Prostate gland (tissue), 2 donors: ENCODE data around the gene KRT78. TPM values are rescaled to one million over a fixed set of nuclear protein-coding genes. Genes with fewer than 3 reads are reported as not detected.

Experiments
- DNase-seq: peaks from one replicate; pipeline ENCODE4 v3.0.0-alpha.2; 2019; ENCODE audit warnings: low spot score
- H3K27ac ChIP-seq, 2 donors: fragments of 200-600 bp; sonication (generic); 2 replicates each; pipeline ENCODE4 v1.5.1; 2017 to 2019
- H3K27me3 ChIP-seq: fragments of 200-600 bp; sonication (generic); replicated peaks from 2 replicates; pipeline ENCODE4 v1.5.1; 2019; ENCODE audit not compliant: insufficient read depth
- H3K36me3 ChIP-seq, 2 donors: fragments of 200-600 bp; sonication (generic); 1 replicate in 1 of 2; 2 replicates in 1 of 2; pipeline versions ENCODE4 v1.5.1 to v1.8.1; 2017 to 2019
- H3K4me1 ChIP-seq: fragments of 200-600 bp; sonication (generic); replicated peaks from 2 replicates; pipeline ENCODE4 v1.5.1; 2019
- H3K4me3 ChIP-seq, 2 donors: fragments of 200-600 bp; sonication (generic); 2 replicates each; pipeline ENCODE4 v1.5.1; 2017 to 2019
- H3K9me3 ChIP-seq: fragments of 200-600 bp; sonication (generic); 2 replicates; pipeline ENCODE4 v1.5.1; 2017
- POLR2A ChIP-seq: fragments of 450-650 bp; IDR thresholded peaks from one replicate; pipeline ENCODE4 v1.6.1; 2016; ENCODE audit warnings: antibody characterized with exemption, mild to moderate bottlenecking
- POLR2AphosphoS5 ChIP-seq: sonication (generic); formaldehyde crosslinking; IDR thresholded peaks from one replicate; pipeline ENCODE4 v1.6.1; 2017; ENCODE audit warnings: antibody characterized with exemption
- WGBS: methylation state at CpG from one replicate; pipeline ENCODE4 v1.1.5; 2018; 5-methylcytosine and 5-hydroxymethylcytosine counted together
- intact Hi-C: fragments of 100-400 bp; cut with DNase I; formaldehyde crosslinking; loops from one replicate; pipeline ENCODE4 v1.14.2; 2022
- total RNA-seq, 2 donors: library from RNA; depleted of rRNA; stranded (reverse); fragments of >200 nt; gene quantifications; one replicate each; pipeline ENCODE4 v1.1.0, GENCODE V29; 2016
- TF ChIP-seq, protein P1 (sequence below), 4 experiments: fragments of 200-600 bp in 2 of 4; fragments of 450-650 bp in 2 of 4; sonication (generic) in 2 of 4; IDR thresholded peaks; 1 replicate in 3 of 4; 2 replicates in 1 of 4; pipeline ENCODE4 v1.5.1; 2016 to 2019; ENCODE audit warnings: antibody characterized with exemption in 4 of 4, mild to moderate bottlenecking in 2 of 4, moderate library complexity in 2 of 4

Gene KRT78
- total RNA-seq, 2 donors from 2014 or later: 1.0 TPM; not detected in 1

- DNase-seq: no peak
- intact Hi-C loops: no loop called here
- 92% methylated on average over 11 of the region's 12 CpGs for WGBS
- no peaks in the 10 kb centered on the region for H3K9me3 ChIP-seq
- H3K4me3 ChIP-seq: no peak overlapping the region
- no peaks in the 10 kb centered on the region for H3K36me3 ChIP-seq
- H3K27me3 ChIP-seq: peaks cover 9% of the 10 kb centered on the region
- TF ChIP-seq, protein P1, sequence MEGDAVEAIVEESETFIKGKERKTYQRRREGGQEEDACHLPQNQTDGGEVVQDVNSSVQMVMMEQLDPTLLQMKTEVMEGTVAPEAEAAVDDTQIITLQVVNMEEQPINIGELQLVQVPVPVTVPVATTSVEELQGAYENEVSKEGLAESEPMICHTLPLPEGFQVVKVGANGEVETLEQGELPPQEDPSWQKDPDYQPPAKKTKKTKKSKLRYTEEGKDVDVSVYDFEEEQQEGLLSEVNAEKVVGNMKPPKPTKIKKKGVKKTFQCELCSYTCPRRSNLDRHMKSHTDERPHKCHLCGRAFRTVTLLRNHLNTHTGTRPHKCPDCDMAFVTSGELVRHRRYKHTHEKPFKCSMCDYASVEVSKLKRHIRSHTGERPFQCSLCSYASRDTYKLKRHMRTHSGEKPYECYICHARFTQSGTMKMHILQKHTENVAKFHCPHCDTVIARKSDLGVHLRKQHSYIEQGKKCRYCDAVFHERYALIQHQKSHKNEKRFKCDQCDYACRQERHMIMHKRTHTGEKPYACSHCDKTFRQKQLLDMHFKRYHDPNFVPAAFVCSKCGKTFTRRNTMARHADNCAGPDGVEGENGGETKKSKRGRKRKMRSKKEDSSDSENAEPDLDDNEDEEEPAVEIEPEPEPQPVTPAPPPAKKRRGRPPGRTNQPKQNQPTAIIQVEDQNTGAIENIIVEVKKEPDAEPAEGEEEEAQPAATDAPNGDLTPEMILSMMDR (IDR thresholded peaks at IDR 0.05): no peak
- TF ChIP-seq POLR2A: no peak
- no peak overlapping the region for H3K27ac ChIP-seq
- H3K4me1 ChIP-seq: no peaks in the 10 kb centered on the region
These were observed 57.3 kb downstream of the KRT78 start for GRCh38 chr12:52791271-52792184.

GRCh38 chr12:52790427-52791270, 58.1 kb downstream of the KRT78 start:
- Histone ChIP-seq H3K9me3 (no peaks in the 10 kb centered on the region), H3K4me3 (no peak overlapping the region), H3K36me3 (no peaks in the 10 kb centered on the region), H3K27ac (no peak overlapping the region), H3K27me3 (peaks cover 9% of the 10 kb centered on the region), H3K4me1 (no peaks in the 10 kb centered on the region)
- no peak for DNase-seq
- TF ChIP-seq POLR2AphosphoS5 (no peak), POLR2A (no peak)
- TF ChIP-seq, protein P1 (IDR thresholded peaks at IDR 0.05): no peak
- intact Hi-C loops: no loop called here
- 65% methylated on average over 19 of the region's 19 CpGs for WGBS

DNA sequence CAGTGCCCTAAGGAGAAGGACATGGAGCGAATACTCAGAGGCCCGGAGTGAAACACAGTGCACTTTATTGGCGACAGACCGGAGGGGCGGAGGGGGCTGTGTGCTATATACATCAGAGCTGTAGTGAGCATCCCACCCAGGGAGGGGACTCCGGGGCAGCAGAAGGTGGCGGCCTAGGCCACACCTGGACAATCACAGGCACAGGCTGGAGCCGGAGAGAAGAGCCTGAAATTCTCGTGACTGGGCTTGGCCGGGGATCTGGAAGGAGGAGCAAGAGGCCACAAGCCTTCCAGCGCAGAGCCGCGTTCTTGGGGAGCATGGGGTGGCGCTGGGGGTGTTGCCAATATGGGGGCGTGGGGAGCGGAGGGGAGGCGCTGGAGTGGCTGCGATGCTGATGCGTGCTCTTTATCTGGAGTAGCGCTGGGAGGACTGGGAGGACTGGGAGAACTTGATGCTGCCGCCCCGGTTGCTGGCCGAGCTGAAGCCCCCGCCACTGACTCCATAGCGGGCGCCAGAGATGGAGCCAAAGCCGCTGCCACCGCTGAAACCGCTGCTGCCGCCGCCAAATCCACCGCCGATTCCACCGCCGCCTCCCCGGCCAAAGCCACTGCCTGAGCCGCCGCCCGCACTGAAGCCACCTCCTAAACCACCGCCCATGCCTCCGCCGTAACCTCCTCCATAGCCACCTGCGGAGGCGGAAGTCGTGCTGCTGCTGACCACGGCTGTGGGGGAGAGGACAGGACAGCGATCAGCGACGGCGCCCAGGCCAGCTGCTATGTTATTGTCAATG, 59.0 kb downstream of the KRT78 start:
- Histone ChIP-seq H3K4me3 (no peak overlapping the region), H3K27ac (no peak overlapping the region), H3K36me3 (no peaks in the 10 kb centered on the region), H3K9me3 (no peaks in the 10 kb centered on the region), H3K27me3 (peaks cover 11% of the 10 kb centered on the region), H3K4me1 (no peaks in the 10 kb centered on the region)
- TF ChIP-seq, protein P1 (IDR thresholded peaks at IDR 0.05): no peak
- TF ChIP-seq POLR2A: no peak
- TF ChIP-seq POLR2AphosphoS5: no peak
- WGBS: 29% methylated on average over 48 of the region's 50 CpGs
- DNase-seq: no peak
- intact Hi-C loops: no loop called here

DNA sequence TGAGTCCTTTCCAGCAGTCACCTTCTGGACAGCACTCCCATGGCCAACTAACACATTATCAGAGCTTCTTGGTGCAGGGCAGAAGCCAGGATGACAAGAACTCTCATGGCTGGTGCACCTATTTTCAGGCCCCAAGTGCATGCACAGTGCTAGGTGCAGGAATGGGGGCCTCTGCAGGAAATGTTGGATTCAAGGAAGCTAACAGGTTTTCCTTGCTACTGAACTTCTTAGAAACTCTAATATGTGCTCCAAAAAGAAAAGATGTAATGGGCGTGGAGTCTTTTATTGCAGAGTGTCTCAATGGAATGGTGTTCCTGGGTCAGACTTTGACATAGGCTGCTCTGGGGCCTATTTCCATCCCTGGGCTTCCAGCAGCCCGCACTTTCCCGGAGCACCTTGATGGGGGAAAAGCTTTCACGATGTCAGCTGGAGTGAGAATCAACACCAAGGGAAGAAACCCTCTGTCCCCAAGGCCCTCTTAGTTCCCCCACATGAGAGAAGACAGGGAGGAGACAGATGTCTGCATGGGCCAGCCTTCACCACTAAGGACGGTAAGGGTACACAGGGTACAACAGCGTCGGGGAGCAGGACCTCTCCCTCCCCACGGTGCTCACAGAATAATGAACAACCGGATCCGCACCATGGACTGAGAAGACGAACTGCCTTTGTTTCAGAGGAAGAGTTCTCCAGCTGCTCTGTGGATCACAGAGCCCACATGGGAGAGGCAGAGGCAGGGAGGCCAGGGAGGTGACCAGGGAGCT, 59.7 kb downstream of the KRT78 start:
- intact Hi-C loops: no loop called here
- Histone ChIP-seq H3K4me1 (no peaks in the 10 kb centered on the region), H3K4me3 (no peak overlapping the region), H3K27me3 (peaks cover 11% of the 10 kb centered on the region), H3K27ac (no peak overlapping the region), H3K36me3 (no peaks in the 10 kb centered on the region), H3K9me3 (no peaks in the 10 kb centered on the region)
- DNase-seq: no peak
- WGBS: 96% methylated on average over 11 of the region's 11 CpGs
- TF ChIP-seq, protein P1 (IDR thresholded peaks at IDR 0.05): no peak
- TF ChIP-seq POLR2AphosphoS5: no peak
- TF ChIP-seq POLR2A: no peak
